Mesenchymal stem cell (in vitro differentiated cells and primary cell): ENCODE measurements around the gene TMEM132A.

Source experiments
- DNase-seq: peaks from one replicate; pipeline ENCODE4 v3.0.0-alpha.2; 2013
- H2AFZ ChIP-seq: one replicate; pipeline ENCODE4 v1.6.1; 2013; ENCODE audit warnings: low read depth, mild to moderate bottlenecking, control low read depth, inconsistent platforms, low read length, moderate library complexity
- H2AK5ac ChIP-seq: 2 replicates; pipeline ENCODE4 v1.6.1; 2013; ENCODE audit warnings: low read length, moderate library complexity, mild to moderate bottlenecking, inconsistent platforms; ENCODE audit not compliant: severe bottlenecking
- H2BK120ac ChIP-seq: one replicate; pipeline ENCODE4 v1.6.1; 2013; ENCODE audit warnings: low read depth, mild to moderate bottlenecking, inconsistent platforms, low read length, moderate library complexity
- H2BK12ac ChIP-seq, 2 experiments: one replicate each; pipeline ENCODE4 v1.6.1; 2013; ENCODE audit warnings: inconsistent platforms in 2 of 2, low read length in 2 of 2, mild to moderate bottlenecking in 2 of 2, moderate library complexity in 2 of 2, control low read depth in 1 of 2
- H2BK15ac ChIP-seq: one replicate; pipeline ENCODE4 v1.6.1; 2013; ENCODE audit warnings: mild to moderate bottlenecking, low read depth, inconsistent platforms; ENCODE audit not compliant: poor library complexity, severe bottlenecking
- H2BK5ac ChIP-seq: 2 replicates; pipeline ENCODE4 v1.6.1; 2013; ENCODE audit warnings: low read depth, mild to moderate bottlenecking, low read length, control low read depth, inconsistent platforms; ENCODE audit not compliant: poor library complexity, severe bottlenecking
- H3K14ac ChIP-seq, 2 experiments: one replicate each; pipeline ENCODE4 v1.6.1; 2013; ENCODE audit warnings: inconsistent platforms in 2 of 2, low read length in 2 of 2, control low read depth in 1 of 2, mild to moderate bottlenecking in 1 of 2, moderate library complexity in 1 of 2
- H3K18ac ChIP-seq, 2 experiments: one replicate each; pipeline ENCODE4 v1.6.1; 2013; ENCODE audit warnings: inconsistent platforms in 2 of 2, low read length in 2 of 2, control low read depth in 1 of 2, low read depth in 1 of 2, mild to moderate bottlenecking in 1 of 2
- H3K23ac ChIP-seq, 2 experiments: one replicate each; pipeline ENCODE4 v1.6.1; 2013; ENCODE audit warnings: inconsistent platforms in 2 of 2, low read length in 2 of 2, mild to moderate bottlenecking in 2 of 2, moderate library complexity in 2 of 2, control low read depth in 1 of 2
- H3K27ac ChIP-seq: 2 replicates; pipeline ENCODE4 v1.5.1; 2013; ENCODE audit warnings: mild to moderate bottlenecking, moderate library complexity, low read length, control low read depth, inconsistent platforms; ENCODE audit not compliant: poor library complexity, severe bottlenecking
- H3K27me3 ChIP-seq, 2 experiments: 2 replicates each; pipeline versions ENCODE4 v1.6.1 to v1.7.0; 2013; ENCODE audit warnings: low read length in 2 of 2, mild to moderate bottlenecking in 2 of 2, moderate library complexity in 2 of 2, control low read depth in 1 of 2, inconsistent platforms in 1 of 2; ENCODE audit not compliant: control insufficient read depth in 1 of 2, insufficient read depth in 1 of 2
- H3K36me3 ChIP-seq, 2 experiments: 2 replicates each; pipeline versions ENCODE4 v1.6.1 to v1.7.0; 2013; ENCODE audit warnings: low read length in 2 of 2, control low read depth in 1 of 2, inconsistent platforms in 1 of 2, low read depth in 1 of 2, mild to moderate bottlenecking in 1 of 2; ENCODE audit not compliant: insufficient read depth in 2 of 2, control insufficient read depth in 1 of 2
- H3K4ac ChIP-seq, 2 experiments: one replicate each; pipeline ENCODE4 v1.6.1; 2013; ENCODE audit warnings: inconsistent platforms in 2 of 2, low read length in 2 of 2, mild to moderate bottlenecking in 2 of 2, moderate library complexity in 2 of 2, control low read depth in 1 of 2, low read depth in 1 of 2
- H3K4me1 ChIP-seq: 2 replicates; pipeline ENCODE4 v1.6.1; 2013; ENCODE audit warnings: low read depth, low read length, control low read depth; ENCODE audit not compliant: control insufficient read depth, insufficient read depth
- H3K4me2 ChIP-seq: 2 replicates; pipeline ENCODE4 v1.6.1; 2013; ENCODE audit warnings: low read length, mild to moderate bottlenecking, inconsistent platforms; ENCODE audit not compliant: poor library complexity, severe bottlenecking
- H3K4me3 ChIP-seq, 2 experiments: 2 replicates each; pipeline versions ENCODE4 v1.5.1 to v1.7.0; 2013; ENCODE audit warnings: low read length in 2 of 2, mild to moderate bottlenecking in 2 of 2, control low read depth in 1 of 2, low read depth in 1 of 2; ENCODE audit not compliant: insufficient read depth in 1 of 2
- H3K79me1 ChIP-seq: replicated peaks from 2 replicates; pipeline ENCODE4 v1.6.1; 2013; ENCODE audit warnings: mild to moderate bottlenecking, control low read depth, low read length, inconsistent platforms; ENCODE audit not compliant: poor library complexity, severe bottlenecking
- H3K9ac ChIP-seq: 2 replicates; pipeline ENCODE4 v1.7.0; 2013; ENCODE audit warnings: mild to moderate bottlenecking, low read length, moderate library complexity
- H3K9me3 ChIP-seq: 2 replicates; pipeline ENCODE4 v1.7.0; 2013; ENCODE audit warnings: mild to moderate bottlenecking, low read length; ENCODE audit not compliant: control insufficient read depth
- H4K8ac ChIP-seq: one replicate; pipeline ENCODE4 v1.6.1; 2013; ENCODE audit warnings: inconsistent platforms, mild to moderate bottlenecking, low read length, moderate library complexity
- H4K91ac ChIP-seq: one replicate; pipeline ENCODE4 v1.6.1; 2013; ENCODE audit warnings: mild to moderate bottlenecking, low read length, inconsistent platforms
- WGBS: methylation state at CpG from one replicate; pipeline ENCODE4 v1.1.7; 2013; ENCODE audit warnings: mixed read lengths; 5-methylcytosine and 5-hydroxymethylcytosine counted together

TMEM132A gene

GRCh38 chr11:60916669-60917206 is 7.5 kb upstream of the TMEM132A start:
- no peak for DNase-seq
- Histone ChIP-seq H3K4me2 (no peak overlapping the region), H3K9ac (no peak overlapping the region), H4K8ac (peak overlapping the region; percentile 66), H2BK5ac (no peak overlapping the region), H3K27me3 (no peaks in the 10 kb centered on the region), H3K23ac (peak overlapping the region in 1 of 2 experiments; percentile 80), H2AFZ (no peak overlapping the region), H3K4me1 (peaks cover 26% of the 10 kb centered on the region), H4K91ac (no peak overlapping the region), H3K36me3 (peaks cover 17 to 23% of the 10 kb centered on the region in 2 experiments), H2BK120ac (no peak overlapping the region), H3K4ac (no peak overlapping the region), H3K9me3 (no peaks in the 10 kb centered on the region), H3K18ac (no peak overlapping the region), H3K27ac (no peak overlapping the region), H2BK15ac (no peak overlapping the region), H2BK12ac (peak overlapping the region in 1 of 2 experiments; percentile 30), H3K4me3 (no peak overlapping the region), H3K14ac (no peak overlapping the region), H2AK5ac (peak overlapping the region; percentile 45), H3K79me1 (peaks cover 31% of the 10 kb centered on the region)
- 90% methylated on average over 3 of the region's 3 CpGs for WGBS

GRCh38 chr11:60917267-60917666 is 7.0 kb upstream of the TMEM132A start:
- H3K4ac ChIP-seq = no peak overlapping the region
- H2BK15ac ChIP-seq = no peak overlapping the region

GRCh38 chr11:60918251-60918938 is 5.9 kb upstream of the TMEM132A start:
- H3K79me1 ChIP-seq = peaks cover 33% of the 10 kb centered on the region
- peaks cover 18% of the 10 kb centered on the region for H3K4me1 ChIP-seq
- no peak overlapping the region for H3K9ac ChIP-seq
- H3K27me3 ChIP-seq = no peaks in the 10 kb centered on the region
- no peak overlapping the region for H3K23ac ChIP-seq
- H3K4me2 ChIP-seq = no peak overlapping the region
- H2BK120ac ChIP-seq = no peak overlapping the region
- H3K14ac ChIP-seq = no peak overlapping the region
- no peak overlapping the region for H3K18ac ChIP-seq
- no peak overlapping the region for H3K4me3 ChIP-seq
- H3K27ac ChIP-seq = no peak overlapping the region
- H3K36me3 ChIP-seq = peaks cover 31 to 36% of the 10 kb centered on the region in 2 experiments
- no peak overlapping the region for H2AK5ac ChIP-seq
- H4K8ac ChIP-seq = no peak overlapping the region
- no peak overlapping the region for H2BK15ac ChIP-seq
- no peak overlapping the region for H2AFZ ChIP-seq
- DNase-seq = no peak
- no peak overlapping the region for H2BK12ac ChIP-seq
- H2BK5ac ChIP-seq = no peak overlapping the region
- no peak overlapping the region for H3K4ac ChIP-seq
- WGBS = 83% methylated on average over 4 of the region's 4 CpGs
- no peak overlapping the region for H4K91ac ChIP-seq
- H3K9me3 ChIP-seq = no peaks in the 10 kb centered on the region

More at GRCh38 chr11:60917267-60917666, 7.0 kb upstream of the TMEM132A start:
- Histone ChIP-seq H2BK5ac (no peak overlapping the region), H3K36me3 (peaks cover 22 to 28% of the 10 kb centered on the region in 2 experiments), H3K27me3 (no peaks in the 10 kb centered on the region), H3K4me1 (peaks cover 26% of the 10 kb centered on the region), H4K91ac (no peak overlapping the region), H2BK120ac (no peak overlapping the region), H2AK5ac (no peak overlapping the region), H4K8ac (no peak overlapping the region), H2AFZ (no peak overlapping the region), H3K4me2 (no peak overlapping the region), H3K79me1 (peaks cover 31% of the 10 kb centered on the region), H2BK12ac (no peak overlapping the region), H3K4me3 (no peak overlapping the region), H3K18ac (no peak overlapping the region), H3K27ac (no peak overlapping the region), H3K9me3 (no peaks in the 10 kb centered on the region), H3K23ac (no peak overlapping the region), H3K9ac (no peak overlapping the region), H3K14ac (no peak overlapping the region)
- 97% methylated on average over 1 of the region's 1 CpG for WGBS
- DNase-seq = no peak

GRCh38 chr11:60918939-60919265 is 5.4 kb upstream of the TMEM132A start:
- H2BK15ac ChIP-seq = no peak overlapping the region
- no peak overlapping the region for H3K14ac ChIP-seq
- H4K91ac ChIP-seq = no peak overlapping the region
- no peak overlapping the region for H2BK120ac ChIP-seq
- H2BK5ac ChIP-seq = no peak overlapping the region
- H3K4me1 ChIP-seq = peaks cover 22% of the 10 kb centered on the region
- H3K27me3 ChIP-seq = no peaks in the 10 kb centered on the region
- H4K8ac ChIP-seq = no peak overlapping the region
- peaks cover 33% of the 10 kb centered on the region for H3K79me1 ChIP-seq
- H3K4me2 ChIP-seq = no peak overlapping the region
- no peak overlapping the region for H2AK5ac ChIP-seq
- no peak overlapping the region for H2BK12ac ChIP-seq
- H3K9me3 ChIP-seq = no peaks in the 10 kb centered on the region
- WGBS = 0% methylated on average over 1 of the region's 2 CpGs
- H3K9ac ChIP-seq = no peak overlapping the region
- H3K27ac ChIP-seq = no peak overlapping the region
- no peak overlapping the region for H3K4me3 ChIP-seq
- no peak overlapping the region for H3K23ac ChIP-seq
- DNase-seq = peak; percentile 61
- no peak overlapping the region for H3K18ac ChIP-seq
- no peak overlapping the region for H3K4ac ChIP-seq
- no peak overlapping the region for H2AFZ ChIP-seq
- H3K36me3 ChIP-seq = peaks cover 33 to 36% of the 10 kb centered on the region in 2 experiments
